Calu3 (cell line): ENCODE data around the gene NGF. TPM values are rescaled to one million over a fixed set of nuclear protein-coding genes. Genes with fewer than 3 reads are reported as not detected.

Source experiments
- BruUV-seq: library from RNA; stranded (reverse); fragments of 400-500 nt; replicated peaks from 2 replicates; lab custom pipeline; 2021; lab: Mats Ljungman, UMichigan
- CTCF ChIA-PET: fragments of 300-600 bp; sonication (Branson Sonifier 250); formaldehyde crosslinking; loops from one replicate; lab custom pipeline; 2022; ENCODE audit warnings: antibody characterized with exemption; lab: Charles Lee
- DNase-seq: peaks from one replicate; pipeline ENCODE4 v3.0.0; 2022
- H3K27ac Mint-ChIP-seq: one replicate; pipeline ENCODE4 v1.8.0; 2022; ENCODE audit warnings: mixed read lengths; ENCODE audit not compliant: unreplicated experiment
- H3K27me3 Mint-ChIP-seq: one replicate; pipeline ENCODE4 v1.8.0; 2022; ENCODE audit warnings: mixed read lengths; ENCODE audit not compliant: unreplicated experiment
- H3K36me3 Mint-ChIP-seq: one replicate; pipeline ENCODE4 v1.8.0; 2022; ENCODE audit warnings: mild to moderate bottlenecking, moderate library complexity, mixed read lengths; ENCODE audit not compliant: insufficient read depth, unreplicated experiment
- H3K4me1 Mint-ChIP-seq: one replicate; pipeline ENCODE4 v1.8.0; 2022; ENCODE audit warnings: mild to moderate bottlenecking, low read depth, mixed read lengths; ENCODE audit not compliant: unreplicated experiment
- H3K4me3 Mint-ChIP-seq: one replicate; pipeline ENCODE4 v1.8.0; 2022; ENCODE audit warnings: mild to moderate bottlenecking, low read depth, moderate library complexity, mixed read lengths; ENCODE audit not compliant: unreplicated experiment
- H3K9me3 Mint-ChIP-seq: one replicate; pipeline ENCODE4 v1.8.0; 2022; ENCODE audit warnings: low read depth, mixed read lengths; ENCODE audit not compliant: unreplicated experiment
- intact Hi-C: fragments of 100-400 bp; cut with micrococcal nuclease; formaldehyde crosslinking; loops from one replicate; pipeline ENCODE4 v1.10.0; 2022; ENCODE audit not compliant: unreplicated experiment
- total RNA-seq: library from RNA; stranded (reverse); gene quantifications from 2 replicates; pipeline ENCODE4 v1.2.3, GENCODE V29; 2022
- TF ChIP-seq, protein P1 (sequence below): fragments of 200-600 bp; IDR thresholded peaks from one replicate; pipeline ENCODE4 v1.8.0; 2022; ENCODE audit warnings: antibody characterized with exemption; ENCODE audit not compliant: unreplicated experiment

The NGF gene
- total RNA-seq, 1 experiment from 2014 or later: not detected

DNA sequence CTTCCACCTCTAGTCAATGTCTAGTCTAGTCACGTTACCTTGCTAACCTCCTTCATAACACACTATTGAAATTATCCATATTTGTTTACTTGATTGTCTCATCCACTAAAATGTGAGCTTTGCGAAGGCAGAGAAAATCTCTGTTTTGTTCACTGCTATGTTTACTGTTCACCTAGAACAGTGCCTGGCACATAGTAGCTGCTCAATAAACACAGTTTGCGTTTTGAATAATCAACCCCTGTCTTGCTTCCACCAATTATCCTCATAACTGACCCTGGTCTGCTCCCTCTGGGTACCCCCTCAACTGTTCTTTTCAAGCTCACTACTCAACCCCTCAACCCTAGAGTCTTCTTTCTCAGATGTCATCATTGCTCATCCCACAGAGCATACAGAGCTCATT lies 36.5 kb upstream of the NGF start:
- no TSS peak for BruUV-seq
- TF ChIP-seq, protein P1, sequence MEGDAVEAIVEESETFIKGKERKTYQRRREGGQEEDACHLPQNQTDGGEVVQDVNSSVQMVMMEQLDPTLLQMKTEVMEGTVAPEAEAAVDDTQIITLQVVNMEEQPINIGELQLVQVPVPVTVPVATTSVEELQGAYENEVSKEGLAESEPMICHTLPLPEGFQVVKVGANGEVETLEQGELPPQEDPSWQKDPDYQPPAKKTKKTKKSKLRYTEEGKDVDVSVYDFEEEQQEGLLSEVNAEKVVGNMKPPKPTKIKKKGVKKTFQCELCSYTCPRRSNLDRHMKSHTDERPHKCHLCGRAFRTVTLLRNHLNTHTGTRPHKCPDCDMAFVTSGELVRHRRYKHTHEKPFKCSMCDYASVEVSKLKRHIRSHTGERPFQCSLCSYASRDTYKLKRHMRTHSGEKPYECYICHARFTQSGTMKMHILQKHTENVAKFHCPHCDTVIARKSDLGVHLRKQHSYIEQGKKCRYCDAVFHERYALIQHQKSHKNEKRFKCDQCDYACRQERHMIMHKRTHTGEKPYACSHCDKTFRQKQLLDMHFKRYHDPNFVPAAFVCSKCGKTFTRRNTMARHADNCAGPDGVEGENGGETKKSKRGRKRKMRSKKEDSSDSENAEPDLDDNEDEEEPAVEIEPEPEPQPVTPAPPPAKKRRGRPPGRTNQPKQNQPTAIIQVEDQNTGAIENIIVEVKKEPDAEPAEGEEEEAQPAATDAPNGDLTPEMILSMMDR: no peak
- no peak overlapping the region for H3K4me3 Mint-ChIP-seq
- intact Hi-C loops: no loop called here
- H3K4me1 Mint-ChIP-seq: no peaks in the 10 kb centered on the region
- CTCF ChIA-PET: interaction anchor here (0.6 kb wide), 1 partner anchor 125 kb away, joined by 3 read pairs; no protein-coding TSS in a partner anchor
- no peaks in the 10 kb centered on the region for H3K9me3 Mint-ChIP-seq
- DNase-seq: no peak
- no peak overlapping the region for H3K27ac Mint-ChIP-seq
- H3K27me3 Mint-ChIP-seq: peaks cover under 1% of the 10 kb centered on the region
- no peaks in the 10 kb centered on the region for H3K36me3 Mint-ChIP-seq

GRCh38 chr1:115373305-115373704 lies 35.3 kb upstream of the NGF start:
- H3K4me1 Mint-ChIP-seq: no peaks in the 10 kb centered on the region
- DNase-seq: no peak
- no peak overlapping the region for H3K4me3 Mint-ChIP-seq
- no peaks in the 10 kb centered on the region for H3K36me3 Mint-ChIP-seq
- TF ChIP-seq, protein P1: no peak
- intact Hi-C loops: no loop called here
- H3K27ac Mint-ChIP-seq: no peak overlapping the region
- H3K9me3 Mint-ChIP-seq: no peaks in the 10 kb centered on the region
- H3K27me3 Mint-ChIP-seq: no peaks in the 10 kb centered on the region
- no TSS peak for BruUV-seq
- CTCF ChIA-PET: no interaction called here

DNA sequence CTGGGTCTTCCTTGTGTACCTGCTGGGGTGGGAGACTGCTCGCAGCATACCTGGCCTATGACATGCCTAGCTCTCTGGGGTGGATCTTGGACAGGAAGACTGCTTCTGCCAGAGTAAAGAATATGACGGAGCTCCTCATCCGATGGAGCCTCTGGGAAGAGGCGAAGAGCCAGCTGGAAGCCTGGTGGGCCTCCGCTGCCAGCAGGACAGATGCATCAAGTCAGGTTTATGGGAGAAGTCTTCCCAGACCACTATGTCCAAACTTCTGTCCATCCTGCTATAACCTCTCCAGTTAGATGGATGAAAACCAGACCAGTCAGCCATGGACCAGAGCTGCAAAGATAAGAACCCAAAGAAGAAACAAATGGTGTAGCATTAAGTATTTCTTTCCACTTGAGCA lies 27.7 kb upstream of the NGF start:
- H3K4me1 Mint-ChIP-seq: no peaks in the 10 kb centered on the region
- peaks cover 4% of the 10 kb centered on the region for H3K9me3 Mint-ChIP-seq
- DNase-seq: no peak
- H3K27ac Mint-ChIP-seq: no peak overlapping the region
- TF ChIP-seq, protein P1: no peak
- intact Hi-C loops: no loop called here
- BruUV-seq: no TSS peak
- CTCF ChIA-PET: no interaction called here
- H3K27me3 Mint-ChIP-seq: peaks cover 30% of the 10 kb centered on the region
- H3K4me3 Mint-ChIP-seq: no peak overlapping the region
- H3K36me3 Mint-ChIP-seq: no peaks in the 10 kb centered on the region

- Mint-ChIP-seq H3K27ac (no peak overlapping the region), H3K4me3 (no peak overlapping the region), H3K27me3 (peaks cover 30% of the 10 kb centered on the region), H3K4me1 (no peaks in the 10 kb centered on the region), H3K36me3 (no peaks in the 10 kb centered on the region), H3K9me3 (peaks cover 4% of the 10 kb centered on the region)
- no TSS peak for BruUV-seq
- no peak for DNase-seq
- intact Hi-C loops: no loop called here
- TF ChIP-seq, protein P1: no peak
- CTCF ChIA-PET: no interaction called here
These were observed 26.7 kb upstream of the NGF start for GRCh38 chr1:115364780-115365155.
